ENCODE measurements around the gene PLEKHG3.

PLEKHG3 gene

DNA sequence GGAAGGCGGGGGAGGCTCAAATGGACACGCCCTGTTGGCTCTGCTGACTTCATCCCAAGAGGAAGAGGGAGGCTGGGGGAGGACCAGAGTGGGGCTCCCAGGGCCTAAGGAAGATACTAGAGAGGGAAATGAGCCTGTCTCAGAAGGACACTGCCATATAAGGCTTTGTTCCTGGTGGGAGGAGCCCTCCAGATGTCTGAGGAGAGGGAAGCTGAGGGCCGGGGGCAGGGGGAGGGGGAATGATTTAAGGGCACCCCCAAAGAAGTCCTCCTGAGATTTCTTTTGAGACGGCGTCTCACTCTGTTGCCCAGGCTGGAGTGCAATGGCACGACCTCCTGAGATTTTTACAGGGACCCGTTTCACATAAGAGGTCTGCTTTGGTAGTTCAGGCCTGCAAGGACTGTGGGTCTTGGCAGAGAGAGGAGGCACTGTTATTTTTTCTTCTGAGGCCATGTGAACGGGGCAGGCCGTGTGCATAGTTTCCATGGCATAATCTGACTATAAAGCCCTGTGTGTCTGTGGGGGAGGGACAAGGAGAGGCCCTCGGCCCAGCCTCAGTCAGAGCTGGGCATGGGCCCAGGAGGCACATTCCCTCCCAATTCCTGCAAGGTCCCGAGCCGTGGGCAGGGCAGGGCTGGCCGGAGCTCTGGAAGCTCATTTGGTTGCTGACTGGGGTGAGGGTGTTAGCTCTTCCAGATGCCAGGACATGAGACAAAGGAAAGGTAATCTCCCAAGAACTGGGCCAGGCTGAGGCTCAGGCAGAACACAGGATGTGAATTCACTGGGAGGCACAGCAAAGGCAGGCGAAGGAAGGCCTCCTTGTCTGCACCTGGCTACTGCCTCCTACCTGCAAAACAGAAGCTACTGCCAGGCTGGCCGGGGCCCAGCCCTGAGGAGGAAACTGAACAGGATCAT is 22.2 kb upstream of the PLEKHG3 start:
- Histone ChIP-seq H2AFZ (ENCODE audit: low read length) (no peak overlapping the region), H3K27me3 (ENCODE audit: insufficient read depth, low read length, poor library complexity, severe bottlenecking) (no peaks in the 10 kb centered on the region), H3K4me3 (ENCODE audit: low read length, poor library complexity, severe bottlenecking) (no peak overlapping the region), H3K9ac (ENCODE audit: low read depth, low read length, poor library complexity, severe bottlenecking) (no peak overlapping the region), H3K4me2 (ENCODE audit: low read depth, low read length, poor library complexity, severe bottlenecking) (no peak overlapping the region), H3K9me2 (replicated peaks; ENCODE audit: low read depth, low read length) (no peaks in the 10 kb centered on the region), H3K36me3 (ENCODE audit: insufficient read depth, low read length) (no peaks in the 10 kb centered on the region), H3K4me1 (ENCODE audit: insufficient read depth, low read length, poor library complexity, severe bottlenecking) (no peaks in the 10 kb centered on the region), H3F3A (ENCODE audit: low read depth) (no peaks in the 10 kb centered on the region), H4K20me1 (ENCODE audit: insufficient read depth, low read length, poor library complexity, severe bottlenecking) (no peaks in the 10 kb centered on the region), H3K9me3 (ENCODE audit: insufficient read depth, low read depth, low read length) (no peaks in the 10 kb centered on the region), H3K79me2 (ENCODE audit: insufficient read depth, low read length) (no peaks in the 10 kb centered on the region)
- no peak for TF ChIP-seq EZH2phosphoT487 (IDR thresholded peaks at IDR 0.05; ENCODE audit: borderline replicate concordance)
- TF ChIP-seq, protein P1, sequence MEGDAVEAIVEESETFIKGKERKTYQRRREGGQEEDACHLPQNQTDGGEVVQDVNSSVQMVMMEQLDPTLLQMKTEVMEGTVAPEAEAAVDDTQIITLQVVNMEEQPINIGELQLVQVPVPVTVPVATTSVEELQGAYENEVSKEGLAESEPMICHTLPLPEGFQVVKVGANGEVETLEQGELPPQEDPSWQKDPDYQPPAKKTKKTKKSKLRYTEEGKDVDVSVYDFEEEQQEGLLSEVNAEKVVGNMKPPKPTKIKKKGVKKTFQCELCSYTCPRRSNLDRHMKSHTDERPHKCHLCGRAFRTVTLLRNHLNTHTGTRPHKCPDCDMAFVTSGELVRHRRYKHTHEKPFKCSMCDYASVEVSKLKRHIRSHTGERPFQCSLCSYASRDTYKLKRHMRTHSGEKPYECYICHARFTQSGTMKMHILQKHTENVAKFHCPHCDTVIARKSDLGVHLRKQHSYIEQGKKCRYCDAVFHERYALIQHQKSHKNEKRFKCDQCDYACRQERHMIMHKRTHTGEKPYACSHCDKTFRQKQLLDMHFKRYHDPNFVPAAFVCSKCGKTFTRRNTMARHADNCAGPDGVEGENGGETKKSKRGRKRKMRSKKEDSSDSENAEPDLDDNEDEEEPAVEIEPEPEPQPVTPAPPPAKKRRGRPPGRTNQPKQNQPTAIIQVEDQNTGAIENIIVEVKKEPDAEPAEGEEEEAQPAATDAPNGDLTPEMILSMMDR (conservative IDR thresholded peaks at IDR 0.05; ENCODE audit: low read length): no peak

DNA sequence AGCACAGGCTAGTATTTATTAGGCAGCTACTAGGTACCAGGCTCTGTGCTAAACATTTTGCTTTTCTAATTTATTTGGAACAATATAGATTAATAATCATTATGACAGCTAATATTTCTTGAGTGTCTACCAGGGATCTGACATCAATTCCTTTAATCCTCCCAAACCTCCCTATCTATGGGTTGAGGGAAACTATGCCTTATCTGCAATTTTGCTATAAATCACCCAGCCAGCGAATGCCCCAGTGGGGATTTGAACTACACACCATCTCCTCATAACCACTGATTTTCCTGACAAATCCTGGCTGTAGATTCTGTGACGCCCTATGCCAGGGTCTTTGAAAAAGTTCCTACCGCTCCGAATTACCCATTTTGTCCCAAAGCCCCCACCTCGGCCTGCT is 21.4 kb upstream of the PLEKHG3 start:
- Histone ChIP-seq H4K20me1 (ENCODE audit: insufficient read depth, low read length, poor library complexity, severe bottlenecking) (no peaks in the 10 kb centered on the region), H3K9ac (ENCODE audit: low read depth, low read length, poor library complexity, severe bottlenecking) (no peak overlapping the region), H3K27me3 (ENCODE audit: insufficient read depth, low read length, poor library complexity, severe bottlenecking) (no peaks in the 10 kb centered on the region), H3K36me3 (ENCODE audit: insufficient read depth, low read length) (no peaks in the 10 kb centered on the region), H3K4me3 (ENCODE audit: low read length, poor library complexity, severe bottlenecking) (no peak overlapping the region), H3F3A (ENCODE audit: low read depth) (no peaks in the 10 kb centered on the region), H3K9me2 (replicated peaks; ENCODE audit: low read depth, low read length) (no peaks in the 10 kb centered on the region), H3K9me3 (ENCODE audit: insufficient read depth, low read depth, low read length) (no peaks in the 10 kb centered on the region), H3K79me2 (ENCODE audit: insufficient read depth, low read length) (no peaks in the 10 kb centered on the region), H2AFZ (ENCODE audit: low read length) (no peak overlapping the region), H3K4me1 (ENCODE audit: insufficient read depth, low read length, poor library complexity, severe bottlenecking) (peaks cover 5% of the 10 kb centered on the region), H3K4me2 (ENCODE audit: low read depth, low read length, poor library complexity, severe bottlenecking) (no peak overlapping the region)
- TF ChIP-seq, protein P1 (conservative IDR thresholded peaks at IDR 0.05; ENCODE audit: low read length): no peak
- TF ChIP-seq EZH2phosphoT487 (IDR thresholded peaks at IDR 0.05; ENCODE audit: borderline replicate concordance): no peak

- Histone ChIP-seq H3K9me2 (replicated peaks; ENCODE audit: low read depth, low read length) (no peaks in the 10 kb centered on the region), H3K4me2 (ENCODE audit: low read depth, low read length, poor library complexity, severe bottlenecking) (no peak overlapping the region), H3K9me3 (ENCODE audit: insufficient read depth, low read depth, low read length) (no peaks in the 10 kb centered on the region), H3K36me3 (ENCODE audit: insufficient read depth, low read length) (no peaks in the 10 kb centered on the region), H2AFZ (ENCODE audit: low read length) (no peak overlapping the region), H3K4me3 (ENCODE audit: low read length, poor library complexity, severe bottlenecking) (no peak overlapping the region), H3K27me3 (ENCODE audit: insufficient read depth, low read length, poor library complexity, severe bottlenecking) (no peaks in the 10 kb centered on the region), H3K9ac (ENCODE audit: low read depth, low read length, poor library complexity, severe bottlenecking) (no peak overlapping the region), H4K20me1 (ENCODE audit: insufficient read depth, low read length, poor library complexity, severe bottlenecking) (no peaks in the 10 kb centered on the region), H3K4me1 (ENCODE audit: insufficient read depth, low read length, poor library complexity, severe bottlenecking) (peaks cover 9% of the 10 kb centered on the region), H3K79me2 (ENCODE audit: insufficient read depth, low read length) (no peaks in the 10 kb centered on the region), H3F3A (ENCODE audit: low read depth) (0 out of 2 replicates have a peak, but pooled peaks cover 3% of the 10 kb centered on the region)
- no peak for TF ChIP-seq EZH2phosphoT487 (IDR thresholded peaks at IDR 0.05; ENCODE audit: borderline replicate concordance)
- TF ChIP-seq, protein P1 (conservative IDR thresholded peaks at IDR 0.05; ENCODE audit: low read length): no peak
These were observed 21.0 kb upstream of the PLEKHG3 start for GRCh38 chr14:64683264-64683663.

Measured in Loucy (cell line).